Non-pigmented ciliary epithelial cell (primary cell): ENCODE data around the gene BSG.

Source experiments
- DNase-seq: peaks from one replicate; pipeline ENCODE4 v3.0.0-alpha.2; 2010; ENCODE audit warnings: low read depth

Gene BSG

GRCh38 chr19:540867-541637 is 31.3 kb upstream of the BSG start:
- no peak for DNase-seq

- DNase-seq: no peak
Measured at GRCh38 chr19:541699-542098, 30.7 kb upstream of the BSG start.

- DNase-seq: no peak
Measured at GRCh38 chr19:542173-542866, 30.1 kb upstream of the BSG start.

DNA sequence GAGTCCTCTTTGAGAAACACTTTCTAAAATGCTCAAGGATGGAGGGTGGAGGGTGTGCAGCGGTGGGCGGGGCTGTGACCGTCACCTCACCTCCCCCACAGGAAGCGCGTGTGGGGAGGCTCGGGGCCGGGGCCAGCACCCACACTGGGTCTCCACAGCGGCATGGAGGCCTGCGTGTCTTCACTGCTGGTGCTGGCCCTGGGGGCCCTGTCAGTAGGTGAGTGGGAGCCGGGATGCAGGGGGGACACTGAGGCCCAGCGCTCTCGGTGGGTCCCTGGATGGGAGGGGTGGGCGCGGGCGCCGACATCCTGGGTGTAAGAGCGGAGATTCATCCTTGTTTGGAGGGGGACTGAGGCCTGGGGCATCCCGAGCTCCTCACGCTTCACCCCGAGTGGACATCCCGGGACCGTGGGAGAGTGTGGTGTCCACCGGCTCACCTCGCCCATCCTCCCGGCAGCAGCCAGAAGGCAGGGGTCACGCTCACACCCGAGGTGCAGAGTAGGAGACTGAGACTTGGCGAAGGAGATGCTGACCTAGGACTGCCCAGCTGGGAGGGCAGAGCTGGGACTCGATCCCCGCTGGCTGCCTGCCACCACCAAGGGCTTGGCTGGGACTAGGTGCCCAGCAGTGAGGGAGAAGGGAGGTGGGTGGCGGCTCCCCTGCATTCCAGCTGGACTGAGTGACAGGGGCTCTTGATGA is 28.3 kb upstream of the BSG start, which contains the start of gene GZMM:
Gene GZMM (plus strand): TSS at position 144 of the 699 bp plus-strand sequence. CDS start 19 bp downstream, at position 163.
- no peak for DNase-seq

- no peak for DNase-seq
Measured at GRCh38 chr19:547117-547516, 25.3 kb upstream of the BSG start.

DNA sequence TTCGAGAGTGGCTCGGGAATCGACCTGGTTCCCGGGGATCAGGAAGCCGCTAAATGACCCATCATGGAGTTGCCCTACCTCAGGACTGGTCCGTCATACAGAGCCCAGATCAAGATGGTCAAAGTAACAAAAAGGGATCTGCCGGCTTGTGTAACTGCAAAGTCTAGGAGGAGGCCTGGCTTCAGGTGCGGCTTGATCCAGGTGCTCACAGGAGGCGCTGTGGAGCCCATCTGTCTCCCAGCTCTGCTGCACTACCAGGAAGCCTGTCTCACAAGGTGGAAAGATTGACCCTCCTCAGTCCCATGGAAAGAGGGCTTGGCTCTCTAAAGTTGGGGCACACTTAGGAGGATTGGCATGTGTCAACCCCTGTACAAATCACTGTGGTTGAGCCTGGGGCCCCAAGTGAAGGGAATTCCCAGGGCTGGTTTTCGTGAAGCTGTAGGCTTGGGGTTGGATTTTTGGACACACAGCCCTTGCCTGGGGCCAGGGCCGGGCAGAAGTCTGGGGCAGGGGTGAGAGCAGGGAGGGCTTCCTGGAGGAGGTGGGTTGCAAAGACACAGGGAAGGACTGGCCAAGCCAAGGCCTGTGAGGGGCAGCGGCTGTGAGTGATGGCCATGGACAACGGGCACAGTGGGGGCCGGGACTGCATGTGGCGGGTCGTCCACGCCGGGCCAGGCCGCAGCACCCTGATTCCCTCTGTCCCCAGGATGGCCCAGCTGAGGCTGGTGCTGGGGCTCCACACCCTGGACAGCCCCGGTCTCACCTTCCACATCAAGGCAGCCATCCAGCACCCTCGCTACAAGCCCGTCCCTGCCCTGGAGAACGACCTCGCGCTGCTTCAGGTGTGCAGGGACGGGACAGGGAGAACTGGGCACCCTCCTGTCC is 24.3 kb upstream of the BSG start:
- no peak for DNase-seq

DNA sequence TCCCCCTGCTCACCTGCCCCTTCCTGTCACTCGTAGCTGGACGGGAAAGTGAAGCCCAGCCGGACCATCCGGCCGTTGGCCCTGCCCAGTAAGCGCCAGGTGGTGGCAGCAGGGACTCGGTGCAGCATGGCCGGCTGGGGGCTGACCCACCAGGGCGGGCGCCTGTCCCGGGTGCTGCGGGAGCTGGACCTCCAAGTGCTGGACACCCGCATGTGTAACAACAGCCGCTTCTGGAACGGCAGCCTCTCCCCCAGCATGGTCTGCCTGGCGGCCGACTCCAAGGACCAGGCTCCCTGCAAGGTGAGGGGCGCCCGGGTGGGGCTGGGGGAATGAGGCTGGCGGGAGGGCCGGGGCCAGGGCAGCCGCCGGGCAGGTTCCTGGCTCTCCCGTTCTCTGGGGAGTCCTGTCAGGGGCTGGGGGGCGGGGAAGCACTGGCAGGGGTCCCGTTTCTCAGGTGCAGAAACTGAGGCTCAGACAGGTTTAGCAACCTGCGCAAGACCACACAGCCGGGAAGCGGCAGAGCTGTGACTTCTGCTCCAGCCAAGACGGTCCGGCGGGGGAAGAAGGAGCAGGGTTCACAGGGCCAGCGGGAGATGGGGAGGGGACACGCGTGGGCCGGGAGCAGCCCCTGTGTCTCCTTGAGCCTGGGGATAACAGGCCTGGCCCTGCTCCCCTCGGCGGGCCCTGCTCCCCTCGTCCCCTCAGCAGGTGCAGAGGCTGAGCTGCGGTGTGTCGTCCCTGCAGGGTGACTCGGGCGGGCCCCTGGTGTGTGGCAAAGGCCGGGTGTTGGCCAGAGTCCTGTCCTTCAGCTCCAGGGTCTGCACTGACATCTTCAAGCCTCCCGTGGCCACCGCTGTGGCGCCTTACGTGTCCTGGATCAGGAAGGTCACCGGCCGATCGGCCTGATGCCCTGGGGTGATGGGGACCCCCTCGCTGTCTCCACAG is 23.2 kb upstream of the BSG start:
- DNase-seq: no peak

DNA sequence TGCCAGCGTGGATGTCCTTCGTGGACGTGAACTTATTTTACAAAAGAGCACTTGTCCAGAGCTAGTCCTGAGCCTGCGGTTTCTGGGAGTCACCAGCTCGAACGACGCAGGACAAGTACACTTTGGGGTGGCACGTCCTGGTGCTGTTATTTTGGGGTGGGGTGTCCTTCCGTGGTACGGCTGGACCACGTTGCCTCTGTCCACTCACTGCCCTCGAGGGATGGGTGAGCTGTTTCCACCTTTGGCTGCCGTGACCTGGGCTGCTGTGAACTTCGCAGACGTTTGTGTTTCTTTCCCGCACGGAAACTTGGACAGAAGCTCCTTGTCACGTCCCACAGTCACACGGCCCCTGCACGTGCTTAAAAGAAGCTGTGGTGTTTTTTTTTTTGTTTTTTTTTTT is 17.6 kb upstream of the BSG start:
- DNase-seq: no peak

GRCh38 chr19:555474-555808 is 17.0 kb upstream of the BSG start:
- DNase-seq: no peak

DNA sequence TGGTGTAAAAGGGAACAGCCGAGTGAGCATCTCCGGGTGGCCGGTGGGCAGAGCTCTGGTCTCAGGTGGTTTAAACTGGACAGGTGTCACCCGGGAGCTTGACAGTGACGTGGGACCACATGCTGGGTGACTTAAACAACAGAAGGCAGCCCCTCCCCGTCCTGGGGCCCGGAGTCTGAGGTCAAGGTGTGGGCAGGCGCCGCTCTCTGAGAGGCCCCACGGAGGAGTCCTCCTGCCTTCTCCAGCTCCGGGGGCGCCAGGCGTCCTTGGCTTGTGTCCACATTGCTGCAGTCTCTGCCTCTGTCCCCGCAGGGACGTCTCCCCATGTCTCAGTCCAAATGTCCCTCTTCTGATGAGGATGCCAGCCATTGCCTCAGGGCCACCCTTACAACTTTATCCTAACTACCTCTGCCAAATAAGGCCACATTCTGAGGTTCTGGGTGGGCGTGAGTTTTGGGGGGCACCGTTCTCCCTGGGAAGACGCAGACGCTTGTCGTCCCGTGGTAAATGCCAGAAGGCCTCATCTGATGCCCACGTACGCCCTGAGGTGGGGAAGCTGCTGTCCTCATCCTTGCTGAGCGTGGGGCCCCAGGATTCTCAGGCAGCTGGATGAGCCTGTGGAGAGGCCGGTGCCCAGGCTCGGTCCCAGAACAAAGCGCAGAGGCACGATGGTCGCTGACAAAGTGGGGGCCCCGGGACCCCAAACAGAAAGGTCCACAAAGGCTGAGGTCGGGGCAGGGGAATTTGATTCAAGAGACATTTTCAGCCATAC is 15.6 kb upstream of the BSG start:
- DNase-seq: no peak

GRCh38 chr19:558770-559439 is 13.5 kb upstream of the BSG start:
- DNase-seq: no peak

- no peak for DNase-seq
Measured at GRCh38 chr19:560121-560520, 12.3 kb upstream of the BSG start.

DNA sequence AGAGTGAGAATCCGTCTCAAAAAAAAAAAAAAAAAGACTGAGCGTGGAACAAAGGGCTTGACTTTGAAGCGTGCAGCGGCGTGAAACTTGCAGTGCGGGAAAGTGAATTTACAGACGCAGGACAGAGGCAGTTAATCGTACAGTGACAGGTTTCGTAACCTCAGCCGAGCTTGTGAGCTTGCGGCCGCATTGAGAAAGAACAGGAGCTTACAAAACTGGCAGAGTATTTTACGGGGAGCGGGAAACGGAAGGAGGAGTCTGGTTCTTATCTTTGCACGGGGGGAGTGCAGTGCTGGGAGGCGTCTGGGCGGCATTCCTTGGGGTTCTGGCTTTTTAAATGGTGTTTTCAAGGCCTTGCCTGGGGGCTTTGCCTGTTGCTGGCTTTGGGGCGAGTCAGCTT is 6.0 kb upstream of the BSG start:
- DNase-seq: no peak

- no peak for DNase-seq
Measured at GRCh38 chr19:566844-567243, 5.6 kb upstream of the BSG start.

GRCh38 chr19:567296-567900 is 5.0 kb upstream of the BSG start:
- DNase-seq: no peak

GRCh38 chr19:570251-570686 is 2.1 kb upstream of the BSG start:
- DNase-seq: no peak

DNA sequence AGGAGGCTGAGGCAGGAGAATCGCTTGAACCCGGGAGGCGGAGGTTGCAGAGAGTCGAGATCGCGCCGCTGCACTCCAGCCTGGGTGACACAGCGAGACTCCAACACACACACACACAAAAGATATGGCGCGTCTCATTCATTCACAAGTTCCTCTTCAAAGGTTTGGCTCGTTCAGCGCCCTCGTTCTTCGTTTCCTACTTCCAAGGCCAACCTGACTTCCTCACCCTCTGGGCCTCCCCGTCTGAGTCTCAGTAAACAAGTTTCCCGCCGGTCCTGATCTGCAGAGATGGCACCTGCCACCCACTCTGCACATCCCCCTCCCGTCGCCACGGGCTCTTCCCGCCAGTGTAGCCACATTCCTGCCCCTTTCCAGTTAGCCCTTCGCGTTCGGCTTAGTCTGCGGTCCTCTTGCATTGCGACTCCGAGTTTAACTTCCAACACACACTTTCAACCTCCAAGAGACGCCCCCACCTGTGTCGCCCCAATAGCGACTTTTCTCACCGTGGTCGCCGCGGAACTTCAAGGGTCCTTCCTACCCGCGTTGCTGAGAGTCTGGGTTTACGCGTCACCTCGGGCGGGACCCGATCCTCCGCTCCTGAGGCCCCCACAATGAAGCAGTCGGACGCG is 1.3 kb upstream of the BSG start:
- DNase-seq: no peak

- DNase-seq: no peak
Measured at GRCh38 chr19:571566-571974, 826 bp upstream of the BSG start.
